ENCODE measurements around the gene AP4B1.

The AP4B1 gene

DNA sequence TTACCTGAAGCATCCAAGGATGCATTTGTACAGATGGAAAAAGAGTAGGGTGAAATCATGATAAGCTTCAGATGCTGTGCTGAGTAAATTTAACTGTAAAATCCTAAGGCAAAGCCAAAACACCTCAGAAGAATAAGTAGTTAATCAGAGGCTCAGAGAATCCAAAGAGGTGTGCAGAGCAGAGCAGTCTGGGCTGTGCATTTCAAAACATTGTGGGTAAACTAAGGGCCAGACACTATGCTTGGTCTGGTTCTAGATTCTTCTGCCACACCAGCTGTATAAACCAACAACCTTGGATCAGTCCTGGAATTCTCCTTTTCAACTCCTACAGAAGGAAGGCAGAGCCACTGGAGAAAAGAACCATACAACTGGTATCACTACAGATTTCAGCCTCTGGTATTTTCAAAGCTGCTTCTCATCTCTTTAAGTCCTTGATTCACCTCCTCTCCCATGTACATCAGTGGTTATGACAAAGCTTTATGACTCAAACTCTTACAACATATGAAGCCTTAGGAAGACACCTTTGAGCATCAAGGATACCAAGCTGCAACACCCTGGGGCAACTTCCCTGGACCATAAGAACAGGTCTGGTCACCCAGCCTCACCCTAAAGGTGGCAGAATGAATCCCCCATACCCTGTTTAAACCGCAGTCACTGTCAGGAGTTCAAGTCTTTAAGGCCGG, 12.9 kb upstream of the AP4B1 start:
- no peak overlapping the region for H3K27ac Mint-ChIP-seq
- H3K9me3 Mint-ChIP-seq = no peaks in the 10 kb centered on the region
- peaks cover 5% of the 10 kb centered on the region for H3K36me3 Mint-ChIP-seq (ENCODE audit: low read depth)
- no peaks in the 10 kb centered on the region for H3K27me3 Mint-ChIP-seq
- DNase-seq (no peak), ATAC-seq (peak; percentile 80)
- peaks cover 5% of the 10 kb centered on the region for H3K4me1 Mint-ChIP-seq
- no peak overlapping the region for H3K4me3 Mint-ChIP-seq

GRCh38 chr1:113916974-113917373, 12.4 kb upstream of the AP4B1 start:
- no peak overlapping the region for H3K27ac Mint-ChIP-seq
- DNase-seq = no peak
- H3K27me3 Mint-ChIP-seq = no peaks in the 10 kb centered on the region
- H3K9me3 Mint-ChIP-seq = no peaks in the 10 kb centered on the region
- ATAC-seq = no peak
- H3K36me3 Mint-ChIP-seq (ENCODE audit: low read depth) = peaks cover 5% of the 10 kb centered on the region
- no peak overlapping the region for H3K4me3 Mint-ChIP-seq
- peaks cover 5% of the 10 kb centered on the region for H3K4me1 Mint-ChIP-seq

DNA sequence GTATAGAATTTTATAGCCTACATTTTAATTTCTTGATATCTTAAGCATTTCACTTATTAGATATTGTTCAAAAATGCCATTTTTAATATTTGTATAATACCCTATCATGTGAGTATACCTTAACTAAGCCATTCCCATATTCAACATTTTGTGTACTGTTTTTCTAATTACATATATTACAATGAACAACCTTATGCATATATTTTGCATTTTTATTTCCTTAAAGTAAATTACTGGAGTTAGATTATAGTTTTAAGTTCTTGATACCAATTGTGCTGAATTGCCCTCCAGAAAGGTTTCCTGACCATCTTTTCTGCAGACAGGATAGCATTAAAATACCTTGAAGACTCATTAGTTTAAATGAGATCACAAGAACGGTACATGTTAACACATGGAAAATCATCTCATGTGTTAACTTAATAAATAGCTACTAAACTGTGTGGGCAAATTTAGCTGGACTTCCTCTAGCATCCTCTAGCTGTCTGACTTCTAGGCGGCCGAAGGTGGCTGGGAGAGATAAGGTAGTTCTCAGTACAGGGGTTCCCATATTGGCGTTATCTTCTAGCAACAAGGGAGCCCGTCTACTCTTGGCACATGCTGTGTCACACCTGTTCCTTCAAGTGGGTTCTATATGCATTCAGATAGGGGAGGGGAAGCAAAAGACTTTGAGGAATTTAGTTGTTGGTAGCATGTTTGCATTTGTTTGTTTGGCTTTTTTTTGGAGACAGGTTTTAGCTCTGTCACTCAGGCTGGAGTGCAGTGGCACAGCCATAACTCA, 9.5 kb upstream of the AP4B1 start:
- DNase-seq (no peak), ATAC-seq (no peak)
- peaks cover 5% of the 10 kb centered on the region for H3K4me1 Mint-ChIP-seq
- no peaks in the 10 kb centered on the region for H3K27me3 Mint-ChIP-seq
- H3K36me3 Mint-ChIP-seq (ENCODE audit: low read depth) = peaks cover 19% of the 10 kb centered on the region
- H3K9me3 Mint-ChIP-seq = no peaks in the 10 kb centered on the region
- no peak overlapping the region for H3K27ac Mint-ChIP-seq
- no peak overlapping the region for H3K4me3 Mint-ChIP-seq

GRCh38 chr1:113913312-113913668, 8.7 kb upstream of the AP4B1 start:
- Mint-ChIP-seq H3K27ac (no peak overlapping the region), H3K27me3 (no peaks in the 10 kb centered on the region), H3K9me3 (no peaks in the 10 kb centered on the region), H3K36me3 (ENCODE audit: low read depth) (peaks cover 26% of the 10 kb centered on the region), H3K4me3 (no peak overlapping the region), H3K4me1 (peaks cover 7% of the 10 kb centered on the region)
- DNase-seq = no peak
- no peak for ATAC-seq

DNA sequence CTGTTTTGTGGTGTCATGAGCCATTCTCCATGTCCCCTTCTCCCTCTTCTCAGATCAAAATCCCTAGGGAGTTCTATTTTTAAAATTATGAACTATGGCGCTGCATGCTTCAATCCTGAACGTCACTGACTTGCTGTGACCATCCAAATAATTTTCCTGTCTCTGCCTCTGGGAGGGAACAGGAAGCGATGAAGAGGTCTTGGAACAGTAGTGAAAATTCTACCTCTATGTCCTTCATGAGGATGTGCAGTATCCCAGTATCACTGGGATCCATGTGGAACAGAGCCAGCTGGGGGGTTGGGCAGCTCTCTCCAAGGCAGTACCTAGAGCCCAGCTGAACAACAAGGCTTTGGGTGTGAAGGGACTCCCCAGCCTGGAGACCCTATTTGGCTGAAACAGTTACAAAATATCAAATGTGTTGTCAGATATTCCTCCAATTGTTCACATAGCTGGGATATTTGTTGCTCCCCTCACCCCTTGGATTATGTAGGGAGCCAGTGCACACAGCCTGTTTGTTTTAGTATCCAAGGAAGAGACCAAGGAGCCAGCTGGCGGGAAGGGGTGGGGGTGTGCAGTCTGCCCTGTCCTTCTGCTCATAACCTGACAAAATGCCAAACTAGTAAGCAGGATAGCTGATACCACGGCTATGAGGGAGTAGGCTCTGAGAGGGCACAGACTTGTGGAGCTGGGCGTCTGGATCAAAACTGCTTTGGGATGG, 8.2 kb upstream of the AP4B1 start:
- Mint-ChIP-seq H3K9me3 (no peaks in the 10 kb centered on the region), H3K27me3 (no peaks in the 10 kb centered on the region), H3K4me3 (no peak overlapping the region), H3K36me3 (ENCODE audit: low read depth) (peaks cover 31% of the 10 kb centered on the region), H3K27ac (no peak overlapping the region), H3K4me1 (peaks cover 9% of the 10 kb centered on the region)
- no peak for DNase-seq
- no peak for ATAC-seq

DNA sequence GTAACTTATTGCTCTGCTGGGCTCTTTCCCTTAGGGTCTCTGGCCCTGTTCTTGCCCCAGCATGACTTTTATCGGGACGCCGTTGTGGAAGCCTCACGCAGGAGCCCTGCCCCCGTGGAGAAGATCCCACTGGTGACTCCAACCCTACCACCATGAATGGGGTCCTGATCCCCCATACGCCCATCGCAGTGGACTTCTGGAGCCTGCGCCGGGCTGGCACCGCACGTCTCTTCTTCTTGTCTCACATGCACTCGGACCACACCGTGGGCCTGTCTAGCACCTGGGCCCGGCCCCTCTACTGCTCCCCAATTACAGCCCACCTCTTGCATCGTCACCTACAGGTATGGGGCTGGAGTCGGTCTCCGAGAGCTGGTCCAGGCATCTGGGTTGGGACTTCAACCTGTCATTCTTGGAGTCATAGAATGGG, 849 bp upstream of the AP4B1 start:
- ATAC-seq (no peak), DNase-seq (peak; percentile 38)
- Mint-ChIP-seq H3K36me3 (ENCODE audit: low read depth) (peaks cover 54% of the 10 kb centered on the region), H3K4me1 (peaks cover 58% of the 10 kb centered on the region), H3K9me3 (no peaks in the 10 kb centered on the region), H3K27ac (peak overlapping the region; percentile 98), H3K4me3 (peak overlapping the region; percentile 99), H3K27me3 (peaks cover 3% of the 10 kb centered on the region)

GRCh38 chr1:113904293-113904673, 316 bp downstream of the AP4B1 start:
- DNase-seq = no peak
- H3K27ac Mint-ChIP-seq = peak overlapping the region; percentile 98
- no peaks in the 10 kb centered on the region for H3K9me3 Mint-ChIP-seq
- peaks cover 62% of the 10 kb centered on the region for H3K4me1 Mint-ChIP-seq
- peak overlapping the region; percentile 99 for H3K4me3 Mint-ChIP-seq
- H3K27me3 Mint-ChIP-seq = peaks cover 3% of the 10 kb centered on the region
- ATAC-seq = no peak
- peaks cover 61% of the 10 kb centered on the region for H3K36me3 Mint-ChIP-seq (ENCODE audit: low read depth)

- Mint-ChIP-seq H3K27me3 (peaks cover 3% of the 10 kb centered on the region), H3K4me1 (peaks cover 66% of the 10 kb centered on the region), H3K9me3 (no peaks in the 10 kb centered on the region), H3K27ac (peak overlapping the region; percentile 98), H3K36me3 (ENCODE audit: low read depth) (peaks cover 64% of the 10 kb centered on the region), H3K4me3 (peak overlapping the region; percentile 99)
- DNase-seq = peak; percentile 9
- ATAC-seq = no peak
These were observed 902 bp downstream of the AP4B1 start for GRCh38 chr1:113903501-113904292.

DNA sequence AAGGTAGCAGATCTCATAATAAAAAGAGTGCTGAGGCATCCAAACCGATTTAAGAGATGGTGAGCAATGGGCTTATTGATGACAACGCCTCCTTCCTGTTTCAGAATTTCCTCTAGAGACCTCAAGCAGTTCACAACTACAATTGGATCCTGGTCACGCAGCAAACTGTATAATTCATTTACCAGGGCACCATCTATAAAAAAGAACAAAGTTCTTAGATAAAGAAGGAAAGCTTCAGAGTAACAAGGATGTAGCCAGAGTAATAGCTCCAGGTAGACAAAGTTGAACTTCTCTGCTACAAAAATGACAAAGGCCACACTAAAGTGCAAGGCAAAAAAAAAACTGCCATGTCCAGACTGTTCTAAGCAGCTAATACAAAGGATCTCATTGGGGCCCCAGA, 3.4 kb downstream of the AP4B1 start:
- peak overlapping the region; percentile 32 for H3K27ac Mint-ChIP-seq
- ATAC-seq (no peak), DNase-seq (no peak)
- peaks cover 51% of the 10 kb centered on the region for H3K4me1 Mint-ChIP-seq
- peaks cover 3% of the 10 kb centered on the region for H3K27me3 Mint-ChIP-seq
- H3K36me3 Mint-ChIP-seq (ENCODE audit: low read depth) = peaks cover 63% of the 10 kb centered on the region
- H3K4me3 Mint-ChIP-seq = no peak overlapping the region
- no peaks in the 10 kb centered on the region for H3K9me3 Mint-ChIP-seq

- no peak overlapping the region for H3K4me3 Mint-ChIP-seq
These were observed 5.5 kb downstream of the AP4B1 start for GRCh38 chr1:113899111-113899510.

DNA sequence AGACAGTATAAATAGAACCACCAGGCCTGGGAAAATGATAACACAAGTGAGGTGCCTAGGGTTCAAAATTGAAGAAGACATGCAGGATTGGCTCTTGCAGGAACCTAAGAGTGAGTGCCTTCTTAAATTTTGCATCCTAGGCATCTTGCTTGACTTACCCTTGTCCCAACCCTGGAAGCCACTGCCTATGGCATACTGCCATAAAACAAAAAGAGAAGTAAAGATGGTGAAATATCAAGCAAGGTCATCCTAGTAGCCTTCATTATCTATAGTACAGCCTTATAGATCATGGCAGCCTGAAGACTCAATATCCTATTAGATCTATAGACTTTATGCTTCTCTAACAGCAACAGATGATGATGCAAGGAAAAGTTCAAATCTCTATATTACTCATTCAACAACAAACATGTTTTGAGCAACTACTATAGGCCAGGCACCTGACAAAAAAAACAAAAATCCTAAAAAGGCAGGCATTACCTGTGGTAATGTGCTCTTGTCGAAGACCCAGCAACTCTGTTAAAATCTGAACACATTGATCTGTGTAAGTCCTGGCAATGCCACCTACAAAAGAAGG, 6.3 kb downstream of the AP4B1 start:
- Mint-ChIP-seq H3K4me1 (peaks cover 38% of the 10 kb centered on the region), H3K27me3 (no peaks in the 10 kb centered on the region), H3K9me3 (no peaks in the 10 kb centered on the region), H3K4me3 (no peak overlapping the region), H3K36me3 (ENCODE audit: low read depth) (peaks cover 73% of the 10 kb centered on the region), H3K27ac (no peak overlapping the region)
- DNase-seq = no peak
- no peak for ATAC-seq

More at GRCh38 chr1:113899111-113899510, 5.5 kb downstream of the AP4B1 start:
- Mint-ChIP-seq H3K27me3 (no peaks in the 10 kb centered on the region), H3K4me1 (peaks cover 44% of the 10 kb centered on the region), H3K9me3 (no peaks in the 10 kb centered on the region), H3K27ac (peak overlapping the region; percentile 23), H3K36me3 (ENCODE audit: low read depth) (peaks cover 74% of the 10 kb centered on the region)
- ATAC-seq = no peak
- DNase-seq = no peak

GRCh38 chr1:113895961-113896360, 8.6 kb downstream of the AP4B1 start:
- ATAC-seq = no peak
- H3K9me3 Mint-ChIP-seq = no peaks in the 10 kb centered on the region
- H3K27me3 Mint-ChIP-seq = no peaks in the 10 kb centered on the region
- DNase-seq = no peak
- H3K36me3 Mint-ChIP-seq (ENCODE audit: low read depth) = peaks cover 53% of the 10 kb centered on the region
- H3K27ac Mint-ChIP-seq = no peak overlapping the region
- peaks cover 14% of the 10 kb centered on the region for H3K4me1 Mint-ChIP-seq
- no peak overlapping the region for H3K4me3 Mint-ChIP-seq

- no peaks in the 10 kb centered on the region for H3K27me3 Mint-ChIP-seq
- H3K4me1 Mint-ChIP-seq = peaks cover 20% of the 10 kb centered on the region
- DNase-seq (no peak), ATAC-seq (no peak)
- peaks cover 48% of the 10 kb centered on the region for H3K36me3 Mint-ChIP-seq (ENCODE audit: low read depth)
- no peak overlapping the region for H3K27ac Mint-ChIP-seq
- H3K9me3 Mint-ChIP-seq = no peaks in the 10 kb centered on the region
- no peak overlapping the region for H3K4me3 Mint-ChIP-seq
These were observed 9.5 kb downstream of the AP4B1 start for GRCh38 chr1:113895098-113895497.

DNA sequence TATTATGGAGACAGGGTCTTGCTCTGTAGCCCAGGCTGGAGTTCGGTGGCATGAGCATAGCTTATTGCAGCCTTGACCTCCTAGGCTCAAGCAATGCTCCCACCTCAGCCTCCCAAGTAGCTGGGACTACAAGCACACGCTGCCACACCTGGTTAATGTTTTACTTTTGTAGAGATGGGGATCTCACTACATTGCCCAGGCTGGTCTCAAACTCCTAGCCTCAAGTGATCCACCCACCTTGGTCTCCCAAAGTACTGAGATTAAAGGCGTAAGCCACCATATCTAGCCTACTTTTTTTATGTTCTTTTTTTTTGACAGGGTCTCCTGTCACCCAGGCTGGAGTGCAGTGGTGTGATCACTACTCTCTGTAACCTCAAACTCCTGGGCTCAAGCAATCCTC, 11.3 kb downstream of the AP4B1 start:
- DNase-seq = no peak
- peaks cover 30% of the 10 kb centered on the region for H3K36me3 Mint-ChIP-seq (ENCODE audit: low read depth)
- H3K27me3 Mint-ChIP-seq = no peaks in the 10 kb centered on the region
- no peak overlapping the region for H3K27ac Mint-ChIP-seq
- H3K4me1 Mint-ChIP-seq = peaks cover 7% of the 10 kb centered on the region
- no peaks in the 10 kb centered on the region for H3K9me3 Mint-ChIP-seq
- no peak overlapping the region for H3K4me3 Mint-ChIP-seq
- ATAC-seq = no peak
